ENCODE measurements around the gene SLC37A1.

The SLC37A1 gene

GRCh38 chr21:42479582-42479981 is 34.1 kb upstream of the SLC37A1 start:
- ATAC-seq (no peak), DNase-seq (no peak)

- DNase-seq: no peak
- ATAC-seq: no peak
These were observed 32.9 kb upstream of the SLC37A1 start for GRCh38 chr21:42480736-42481135.

GRCh38 chr21:42481169-42481568 is 32.5 kb upstream of the SLC37A1 start:
- ATAC-seq: no peak
- no peak for DNase-seq

DNA sequence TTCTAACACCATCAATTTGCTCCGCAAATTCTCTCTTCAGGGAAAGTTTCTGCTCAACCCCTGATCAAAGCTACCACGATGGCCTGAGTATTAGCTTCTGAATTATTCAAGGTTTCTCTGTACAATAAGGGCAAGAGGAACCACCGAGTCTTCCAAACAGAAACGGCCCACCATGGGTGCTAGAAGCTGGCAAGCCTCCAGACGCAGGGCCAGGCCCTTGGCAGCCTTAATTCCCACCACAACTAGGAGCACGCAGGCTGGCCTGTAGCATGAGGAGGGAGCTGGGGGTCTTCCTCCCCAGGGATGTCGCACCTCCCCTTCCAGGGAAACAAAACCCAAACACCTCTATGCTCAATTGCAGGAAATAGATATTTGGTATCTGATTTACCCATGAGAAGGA is 28.7 kb upstream of the SLC37A1 start:
- ATAC-seq (no peak), DNase-seq (no peak)

GRCh38 chr21:42486072-42486471 is 27.6 kb upstream of the SLC37A1 start:
- ATAC-seq: no peak
- DNase-seq: no peak

GRCh38 chr21:42486531-42486930 is 27.1 kb upstream of the SLC37A1 start:
- peak; percentile 43 for ATAC-seq
- no peak for DNase-seq

DNA sequence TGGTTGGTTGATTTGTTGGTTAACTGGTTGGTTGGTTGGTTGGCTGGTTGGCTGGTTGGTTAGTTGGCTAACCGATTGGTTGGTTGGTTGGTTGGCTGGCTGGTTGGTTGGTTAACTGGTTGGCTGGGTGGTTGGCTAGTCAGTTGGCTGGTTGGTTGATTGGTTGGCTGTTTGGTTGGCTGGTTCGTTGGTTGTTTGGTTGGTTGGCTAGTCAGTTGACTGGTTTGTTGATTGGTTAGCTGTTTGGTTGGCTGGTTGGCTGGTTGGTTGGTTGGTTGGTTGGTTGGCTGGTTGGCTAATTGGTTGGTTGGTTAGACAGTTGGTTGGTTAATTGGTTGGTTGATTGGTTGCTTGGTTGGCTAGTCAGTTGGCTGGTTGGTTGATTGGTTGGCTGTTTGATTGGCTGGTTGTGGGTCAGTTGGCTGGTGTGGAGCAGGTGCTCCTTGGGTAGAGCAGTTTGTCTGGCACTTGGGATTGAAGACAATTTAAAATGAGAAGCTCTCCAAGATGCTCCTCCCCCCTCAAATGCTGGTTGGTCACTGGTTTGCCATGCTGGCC is 24.6 kb upstream of the SLC37A1 start:
- DNase-seq (no peak), ATAC-seq (no peak)

DNA sequence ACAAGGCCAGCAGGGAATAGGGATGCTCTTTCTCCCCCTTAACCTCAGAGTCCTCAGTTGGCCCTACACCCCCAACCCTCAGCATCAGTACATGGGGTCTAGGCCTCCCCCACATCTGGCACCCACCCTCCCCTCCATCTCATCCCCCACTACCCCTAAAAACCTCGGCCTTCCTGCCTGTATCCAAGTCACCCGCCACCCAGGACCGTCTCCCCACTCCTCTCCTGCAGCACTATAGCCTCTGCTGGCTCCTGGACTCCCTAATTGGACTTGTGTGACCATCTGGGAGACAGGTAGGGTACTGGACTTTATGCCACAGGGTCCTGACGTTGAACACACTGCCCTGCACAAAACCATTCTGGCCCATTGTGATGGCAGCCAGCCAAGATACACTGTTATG is 23.7 kb upstream of the SLC37A1 start:
- ATAC-seq (no peak), DNase-seq (no peak)

- ATAC-seq (no peak), DNase-seq (no peak)
These were observed 22.9 kb upstream of the SLC37A1 start for GRCh38 chr21:42490720-42491119.

GRCh38 chr21:42491328-42491727 is 22.3 kb upstream of the SLC37A1 start:
- DNase-seq (no peak), ATAC-seq (no peak)

- no peak for DNase-seq
- no peak for ATAC-seq
These were observed 21.5 kb upstream of the SLC37A1 start for GRCh38 chr21:42492201-42492600.

DNA sequence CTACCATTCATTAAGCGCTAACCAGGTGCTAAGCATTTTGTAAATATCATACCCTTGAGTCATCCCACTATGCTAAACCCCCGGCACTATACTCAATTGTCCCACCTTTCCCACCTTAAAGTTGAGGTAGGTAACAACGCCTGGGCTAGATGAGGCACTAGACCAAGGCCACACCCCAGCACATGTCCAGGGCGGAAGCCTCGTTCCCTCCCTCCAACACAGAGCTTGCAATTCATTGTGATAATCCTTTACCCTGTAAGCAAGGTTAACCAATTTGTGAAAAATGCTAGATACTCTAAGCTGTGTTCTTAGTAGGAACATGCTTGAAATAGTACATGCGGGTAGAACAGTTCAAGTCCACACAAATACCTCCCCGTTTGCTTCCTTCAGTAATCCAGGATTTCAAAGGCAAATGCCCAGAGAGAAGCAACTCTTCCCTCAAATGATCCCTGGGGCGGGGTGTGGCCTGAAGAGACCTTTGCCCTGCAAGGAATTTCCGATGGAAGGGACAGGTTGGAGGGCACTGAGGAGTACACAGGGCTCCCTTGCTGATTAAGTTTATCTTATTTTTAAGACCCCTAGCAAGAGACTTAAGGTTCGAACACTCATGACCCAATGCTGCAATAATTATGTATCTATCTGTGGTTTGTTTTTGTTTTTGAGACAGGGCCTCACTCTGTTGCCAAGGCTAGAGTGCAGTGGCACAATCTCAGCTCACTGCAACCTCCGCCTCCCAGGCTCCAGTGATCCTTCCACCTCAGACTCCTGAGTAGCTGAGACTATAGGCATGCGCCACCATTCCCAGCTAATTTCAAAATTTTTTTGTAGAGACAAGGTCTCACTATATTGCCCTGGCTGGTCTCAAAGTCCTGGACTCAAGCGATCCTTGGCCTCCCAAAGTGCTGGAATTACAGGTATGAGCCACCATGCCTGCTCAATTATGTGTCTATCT is 20.3 kb upstream of the SLC37A1 start:
- ATAC-seq: no peak
- no peak for DNase-seq

- ATAC-seq (no peak), DNase-seq (no peak)
These were observed 18.6 kb upstream of the SLC37A1 start for GRCh38 chr21:42495027-42495426.

DNA sequence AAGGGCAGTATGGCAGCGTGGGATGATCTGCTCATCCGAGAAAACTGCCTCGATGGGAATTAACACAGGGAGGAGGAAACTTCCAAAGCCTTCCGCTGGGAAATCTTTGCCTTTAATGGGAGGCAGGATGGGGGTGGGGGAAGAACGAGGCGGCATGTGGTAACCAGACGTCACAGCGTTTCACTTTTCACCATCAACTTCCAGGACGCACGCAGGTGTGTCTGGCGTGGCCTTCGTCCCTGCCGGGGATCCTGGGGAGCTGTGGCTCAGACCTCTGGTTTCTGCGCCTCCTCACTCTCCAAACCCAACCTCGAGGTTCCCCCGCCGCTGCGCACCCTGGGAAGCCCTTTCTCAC is 17.9 kb upstream of the SLC37A1 start:
- DNase-seq (no peak), ATAC-seq (no peak)

GRCh38 chr21:42496120-42496838 is 17.4 kb upstream of the SLC37A1 start, which contains the start of gene RSPH1:
Gene RSPH1, minus strand, starts transcription at chr21:42496224. Its CDS starts 38 bp downstream, at chr21:42496186.
- peak; percentile 99 for ATAC-seq

DNA sequence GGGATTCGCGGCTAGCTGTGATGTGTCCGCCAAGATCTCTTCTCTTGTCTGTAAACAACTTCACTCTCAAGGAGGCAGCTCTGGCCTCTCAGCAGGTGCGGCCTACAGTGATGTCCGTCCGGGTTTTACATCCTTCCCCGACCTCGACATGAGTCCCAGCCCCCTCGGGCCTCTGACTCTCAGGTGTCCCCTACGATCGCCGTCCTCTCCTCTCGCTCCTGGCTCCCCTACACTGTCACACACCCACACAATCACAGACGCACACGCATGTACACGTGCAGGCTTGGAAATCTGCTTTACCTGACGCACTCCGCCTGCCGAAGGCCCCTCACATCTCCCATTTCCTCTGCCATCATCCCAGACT is 16.8 kb upstream of the SLC37A1 start:
- ATAC-seq (no peak), DNase-seq (no peak)

More at GRCh38 chr21:42496120-42496838, 17.4 kb upstream of the SLC37A1 start, which contains the start of gene RSPH1:
- DNase-seq: peak; percentile 100

GRCh38 chr21:42498012-42498411 is 15.6 kb upstream of the SLC37A1 start:
- no peak for ATAC-seq
- DNase-seq: no peak

- ATAC-seq (no peak), DNase-seq (no peak)
These were observed 14.1 kb upstream of the SLC37A1 start for GRCh38 chr21:42499444-42500112.

DNA sequence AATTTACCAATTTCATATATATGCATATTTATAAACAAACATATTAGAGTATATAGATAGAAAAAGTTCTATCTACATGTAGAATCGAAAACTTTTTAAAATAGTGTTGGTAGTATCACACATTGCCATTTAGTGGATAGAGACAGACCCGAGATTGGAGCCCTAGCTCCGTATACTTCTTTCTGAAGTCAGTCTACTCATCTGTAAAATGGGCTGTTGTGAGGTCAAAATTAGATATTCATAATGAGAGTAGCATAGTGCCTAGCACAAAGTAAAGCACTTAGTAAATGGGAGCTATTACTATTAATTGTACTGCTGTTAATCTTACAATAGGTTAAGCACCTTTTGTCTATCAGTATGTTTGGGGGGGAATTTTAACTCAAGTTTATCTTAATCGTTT is 13.4 kb upstream of the SLC37A1 start:
- ATAC-seq: no peak

DNA sequence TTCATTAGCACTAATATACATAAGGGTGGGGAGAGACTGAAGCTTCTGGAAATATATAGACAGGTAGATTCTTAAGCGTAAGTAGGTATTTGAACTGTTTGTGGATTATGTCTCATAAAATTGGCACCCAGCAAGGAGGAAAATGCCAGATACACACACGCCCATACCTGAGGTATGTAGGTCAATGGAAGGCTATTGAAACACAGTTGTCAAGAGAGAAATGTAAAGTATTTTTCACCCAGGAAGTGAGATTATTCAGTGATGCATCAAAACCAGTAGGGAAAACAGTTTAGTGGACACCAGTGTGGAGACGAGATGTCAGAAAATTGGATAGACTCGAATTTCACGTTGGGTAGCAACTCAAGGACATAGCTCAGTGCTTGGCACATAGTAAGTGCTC is 12.9 kb upstream of the SLC37A1 start:
- ATAC-seq (no peak), DNase-seq (no peak)

More for the DNA sequence above, 13.4 kb upstream of the SLC37A1 start:
- DNase-seq: no peak

- ATAC-seq (no peak), DNase-seq (no peak)
These were observed 9.9 kb upstream of the SLC37A1 start for GRCh38 chr21:42503711-42504110.

DNA sequence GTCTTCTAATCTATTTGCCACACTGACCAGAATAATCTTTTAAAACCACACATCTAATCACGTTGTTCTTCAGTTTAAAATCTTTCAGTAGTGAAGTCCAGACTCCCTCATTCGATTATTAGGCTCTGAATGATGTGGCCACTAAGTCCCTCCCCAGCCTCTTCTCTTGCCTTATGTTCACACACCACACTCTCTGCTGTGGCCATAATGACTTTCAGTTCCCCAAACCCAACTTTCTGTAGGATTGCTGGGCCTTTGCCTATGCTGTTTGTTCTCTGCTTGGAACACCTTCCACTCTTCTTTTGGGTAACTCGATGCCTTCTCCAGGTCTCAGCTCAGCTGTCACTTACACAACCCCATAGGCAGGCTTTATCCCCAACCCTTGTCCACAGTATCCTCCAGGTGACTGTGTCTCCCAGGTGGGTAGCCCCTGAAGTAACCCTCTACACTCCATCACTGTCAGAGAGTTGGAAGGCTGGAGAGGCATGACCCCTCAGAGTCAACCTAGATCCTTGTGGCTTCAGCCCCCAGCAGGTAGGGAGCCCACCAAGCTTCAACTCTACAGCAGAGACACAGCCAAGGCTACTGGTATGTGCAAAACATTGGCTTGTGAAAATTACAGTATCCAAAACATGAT is 8.4 kb upstream of the SLC37A1 start:
- DNase-seq: no peak
- ATAC-seq: peak; percentile 32

Data from stimulated activated naive CD8-positive, alpha-beta T cell treated with anti-CD3 and anti-CD28 coated beads, Interleukin-15, Interleukin-2, amounts not matched to agents 100 U/mL and 50 U/mL, for 24 hours (primary cell).